ENCODE measurements around the gene COL1A1. TPM values are rescaled to one million over a fixed set of nuclear protein-coding genes. Genes with fewer than 3 reads are reported as not detected.

Gene COL1A1
- total and polyA plus RNA-seq, 2 of the 13 experiments (the other 11 are each of a cell fraction or from before 2014, with no cell fraction given), result 0.05 TPM; not detected in 1

DNA sequence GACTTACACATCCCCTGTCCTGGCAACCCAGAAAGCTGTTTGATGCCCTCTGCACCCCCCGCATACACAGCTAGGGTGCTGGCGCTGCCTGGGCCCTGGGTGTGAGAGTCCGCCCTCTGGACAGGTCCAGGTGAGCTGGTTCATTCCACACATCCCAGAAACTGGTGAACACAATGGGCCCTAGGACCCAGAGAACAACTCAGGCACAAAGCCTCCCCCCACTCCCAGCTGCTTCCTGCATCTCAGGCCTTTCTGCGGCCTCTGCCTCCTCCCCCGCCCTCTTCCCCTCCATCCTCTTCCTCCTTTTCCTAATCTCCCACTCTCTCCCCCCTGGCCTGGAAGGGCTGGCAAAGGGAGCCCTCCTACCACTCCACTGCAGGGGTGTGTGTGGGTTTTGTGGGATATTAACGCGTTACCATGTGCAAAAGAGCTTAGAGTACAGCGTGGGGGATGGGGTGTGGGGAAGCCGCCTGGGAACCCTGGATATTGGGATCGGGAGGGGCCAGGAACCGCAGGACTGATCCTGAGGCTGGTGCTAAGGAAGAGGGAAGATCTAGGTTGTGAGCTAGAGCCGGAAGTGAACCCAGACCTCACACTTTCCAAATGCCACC, 49.4 kb downstream of the COL1A1 start (continued):
- TF ChIP-seq, protein P1, sequence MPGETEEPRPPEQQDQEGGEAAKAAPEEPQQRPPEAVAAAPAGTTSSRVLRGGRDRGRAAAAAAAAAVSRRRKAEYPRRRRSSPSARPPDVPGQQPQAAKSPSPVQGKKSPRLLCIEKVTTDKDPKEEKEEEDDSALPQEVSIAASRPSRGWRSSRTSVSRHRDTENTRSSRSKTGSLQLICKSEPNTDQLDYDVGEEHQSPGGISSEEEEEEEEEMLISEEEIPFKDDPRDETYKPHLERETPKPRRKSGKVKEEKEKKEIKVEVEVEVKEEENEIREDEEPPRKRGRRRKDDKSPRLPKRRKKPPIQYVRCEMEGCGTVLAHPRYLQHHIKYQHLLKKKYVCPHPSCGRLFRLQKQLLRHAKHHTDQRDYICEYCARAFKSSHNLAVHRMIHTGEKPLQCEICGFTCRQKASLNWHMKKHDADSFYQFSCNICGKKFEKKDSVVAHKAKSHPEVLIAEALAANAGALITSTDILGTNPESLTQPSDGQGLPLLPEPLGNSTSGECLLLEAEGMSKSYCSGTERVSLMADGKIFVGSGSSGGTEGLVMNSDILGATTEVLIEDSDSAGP (CRISPR knock-in tag; IDR thresholded peaks at IDR 0.05; ENCODE audit: borderline replicate concordance), result peak; percentile 98
- TF ChIP-seq MYNN (CRISPR knock-in tag; IDR thresholded peaks at IDR 0.05; ENCODE audit: low read depth) (no peak), ZNF17 (CRISPR knock-in tag; IDR thresholded peaks at IDR 0.05) (no peak), ZFP62 (CRISPR knock-in tag; IDR thresholded peaks at IDR 0.05) (no peak), LCORL (IDR thresholded peaks at IDR 0.05) (no peak), LCORL (CRISPR knock-in tag; IDR thresholded peaks at IDR 0.05) (peak; percentile 88; the same call in 1 of the 2 replicates), NBN (conservative IDR thresholded peaks at IDR 0.05) (no peak), HDAC1 (CRISPR knock-in tag; IDR thresholded peaks at IDR 0.05) (peak; percentile 66), PCBP2 (optimal IDR thresholded peaks at IDR 0.05; ENCODE audit: low read depth, low read length, poor library complexity, severe bottlenecking) (peak; percentile 75)
- TF ChIP-seq, protein P2, sequence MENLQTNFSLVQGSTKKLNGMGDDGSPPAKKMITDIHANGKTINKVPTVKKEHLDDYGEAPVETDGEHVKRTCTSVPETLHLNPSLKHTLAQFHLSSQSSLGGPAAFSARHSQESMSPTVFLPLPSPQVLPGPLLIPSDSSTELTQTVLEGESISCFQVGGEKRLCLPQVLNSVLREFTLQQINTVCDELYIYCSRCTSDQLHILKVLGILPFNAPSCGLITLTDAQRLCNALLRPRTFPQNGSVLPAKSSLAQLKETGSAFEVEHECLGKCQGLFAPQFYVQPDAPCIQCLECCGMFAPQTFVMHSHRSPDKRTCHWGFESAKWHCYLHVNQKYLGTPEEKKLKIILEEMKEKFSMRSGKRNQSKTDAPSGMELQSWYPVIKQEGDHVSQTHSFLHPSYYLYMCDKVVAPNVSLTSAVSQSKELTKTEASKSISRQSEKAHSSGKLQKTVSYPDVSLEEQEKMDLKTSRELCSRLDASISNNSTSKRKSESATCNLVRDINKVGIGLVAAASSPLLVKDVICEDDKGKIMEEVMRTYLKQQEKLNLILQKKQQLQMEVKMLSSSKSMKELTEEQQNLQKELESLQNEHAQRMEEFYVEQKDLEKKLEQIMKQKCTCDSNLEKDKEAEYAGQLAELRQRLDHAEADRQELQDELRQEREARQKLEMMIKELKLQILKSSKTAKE (CRISPR knock-in tag; IDR thresholded peaks at IDR 0.05; ENCODE audit: borderline replicate concordance), result no peak
- TF ChIP-seq, protein P3, sequence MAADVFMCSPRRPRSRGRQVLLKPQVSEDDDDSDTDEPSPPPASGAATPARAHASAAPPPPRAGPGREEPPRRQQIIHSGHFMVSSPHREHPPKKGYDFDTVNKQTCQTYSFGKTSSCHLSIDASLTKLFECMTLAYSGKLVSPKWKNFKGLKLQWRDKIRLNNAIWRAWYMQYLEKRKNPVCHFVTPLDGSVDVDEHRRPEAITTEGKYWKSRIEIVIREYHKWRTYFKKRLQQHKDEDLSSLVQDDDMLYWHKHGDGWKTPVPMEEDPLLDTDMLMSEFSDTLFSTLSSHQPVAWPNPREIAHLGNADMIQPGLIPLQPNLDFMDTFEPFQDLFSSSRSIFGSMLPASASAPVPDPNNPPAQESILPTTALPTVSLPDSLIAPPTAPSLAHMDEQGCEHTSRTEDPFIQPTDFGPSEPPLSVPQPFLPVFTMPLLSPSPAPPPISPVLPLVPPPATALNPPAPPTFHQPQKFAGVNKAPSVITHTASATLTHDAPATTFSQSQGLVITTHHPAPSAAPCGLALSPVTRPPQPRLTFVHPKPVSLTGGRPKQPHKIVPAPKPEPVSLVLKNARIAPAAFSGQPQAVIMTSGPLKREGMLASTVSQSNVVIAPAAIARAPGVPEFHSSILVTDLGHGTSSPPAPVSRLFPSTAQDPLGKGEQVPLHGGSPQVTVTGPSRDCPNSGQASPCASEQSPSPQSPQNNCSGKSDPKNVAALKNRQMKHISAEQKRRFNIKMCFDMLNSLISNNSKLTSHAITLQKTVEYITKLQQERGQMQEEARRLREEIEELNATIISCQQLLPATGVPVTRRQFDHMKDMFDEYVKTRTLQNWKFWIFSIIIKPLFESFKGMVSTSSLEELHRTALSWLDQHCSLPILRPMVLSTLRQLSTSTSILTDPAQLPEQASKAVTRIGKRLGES (CRISPR knock-in tag; IDR thresholded peaks at IDR 0.05; ENCODE audit: borderline replicate concordance), result no peak
- TF ChIP-seq, protein P4, sequence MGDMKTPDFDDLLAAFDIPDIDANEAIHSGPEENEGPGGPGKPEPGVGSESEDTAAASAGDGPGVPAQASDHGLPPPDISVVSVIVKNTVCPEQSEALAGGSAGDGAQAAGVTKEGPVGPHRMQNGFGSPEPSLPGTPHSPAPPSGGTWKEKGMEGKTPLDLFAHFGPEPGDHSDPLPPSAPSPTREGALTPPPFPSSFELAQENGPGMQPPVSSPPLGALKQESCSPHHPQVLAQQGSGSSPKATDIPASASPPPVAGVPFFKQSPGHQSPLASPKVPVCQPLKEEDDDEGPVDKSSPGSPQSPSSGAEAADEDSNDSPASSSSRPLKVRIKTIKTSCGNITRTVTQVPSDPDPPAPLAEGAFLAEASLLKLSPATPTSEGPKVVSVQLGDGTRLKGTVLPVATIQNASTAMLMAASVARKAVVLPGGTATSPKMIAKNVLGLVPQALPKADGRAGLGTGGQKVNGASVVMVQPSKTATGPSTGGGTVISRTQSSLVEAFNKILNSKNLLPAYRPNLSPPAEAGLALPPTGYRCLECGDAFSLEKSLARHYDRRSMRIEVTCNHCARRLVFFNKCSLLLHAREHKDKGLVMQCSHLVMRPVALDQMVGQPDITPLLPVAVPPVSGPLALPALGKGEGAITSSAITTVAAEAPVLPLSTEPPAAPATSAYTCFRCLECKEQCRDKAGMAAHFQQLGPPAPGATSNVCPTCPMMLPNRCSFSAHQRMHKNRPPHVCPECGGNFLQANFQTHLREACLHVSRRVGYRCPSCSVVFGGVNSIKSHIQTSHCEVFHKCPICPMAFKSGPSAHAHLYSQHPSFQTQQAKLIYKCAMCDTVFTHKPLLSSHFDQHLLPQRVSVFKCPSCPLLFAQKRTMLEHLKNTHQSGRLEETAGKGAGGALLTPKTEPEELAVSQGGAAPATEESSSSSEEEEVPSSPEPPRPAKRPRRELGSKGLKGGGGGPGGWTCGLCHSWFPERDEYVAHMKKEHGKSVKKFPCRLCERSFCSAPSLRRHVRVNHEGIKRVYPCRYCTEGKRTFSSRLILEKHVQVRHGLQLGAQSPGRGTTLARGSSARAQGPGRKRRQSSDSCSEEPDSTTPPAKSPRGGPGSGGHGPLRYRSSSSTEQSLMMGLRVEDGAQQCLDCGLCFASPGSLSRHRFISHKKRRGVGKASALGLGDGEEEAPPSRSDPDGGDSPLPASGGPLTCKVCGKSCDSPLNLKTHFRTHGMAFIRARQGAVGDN (CRISPR knock-in tag; IDR thresholded peaks at IDR 0.05), result peak; percentile 68
- TF ChIP-seq, protein P5, sequence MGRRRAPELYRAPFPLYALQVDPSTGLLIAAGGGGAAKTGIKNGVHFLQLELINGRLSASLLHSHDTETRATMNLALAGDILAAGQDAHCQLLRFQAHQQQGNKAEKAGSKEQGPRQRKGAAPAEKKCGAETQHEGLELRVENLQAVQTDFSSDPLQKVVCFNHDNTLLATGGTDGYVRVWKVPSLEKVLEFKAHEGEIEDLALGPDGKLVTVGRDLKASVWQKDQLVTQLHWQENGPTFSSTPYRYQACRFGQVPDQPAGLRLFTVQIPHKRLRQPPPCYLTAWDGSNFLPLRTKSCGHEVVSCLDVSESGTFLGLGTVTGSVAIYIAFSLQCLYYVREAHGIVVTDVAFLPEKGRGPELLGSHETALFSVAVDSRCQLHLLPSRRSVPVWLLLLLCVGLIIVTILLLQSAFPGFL (CRISPR knock-in tag; IDR thresholded peaks at IDR 0.05), result no peak
